HG03558 (cell line): ENCODE measurements around the gene RAP1GDS1.
"Not testable (repeated sequence)": the region's sequence is repeated elsewhere in the genome, so short reads cannot be mapped to it uniquely, and the experiment has no call there.

ENCODE experiments used
- ATAC-seq: cut with Tn5 transposase; IDR thresholded peaks from one replicate; pipeline ENCODE4 v1.9.1; 2021; ENCODE audit warnings: moderate number of reproducible peaks; ENCODE audit not compliant: unreplicated experiment; ENCODE audit errors: extremely low read depth

RAP1GDS1 gene

DNA sequence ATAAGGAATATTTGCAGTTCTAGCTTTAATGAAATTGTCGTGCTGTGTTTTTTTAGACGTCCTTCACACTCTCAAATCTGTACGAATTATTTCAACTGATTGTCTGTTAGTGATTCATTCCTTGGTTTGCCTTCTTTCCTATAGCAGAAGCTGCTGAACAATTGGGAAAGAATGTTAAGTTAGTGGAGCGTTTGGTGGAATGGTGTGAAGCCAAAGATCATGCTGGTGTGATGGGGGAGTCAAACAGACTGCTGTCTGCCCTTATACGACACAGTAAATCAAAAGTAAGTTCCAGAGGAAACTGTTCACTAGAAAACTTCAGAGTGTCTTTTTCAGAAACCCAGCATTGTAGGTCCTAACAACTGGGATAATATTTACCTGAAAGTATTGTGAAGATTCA, 159.9 kb downstream of the RAP1GDS1 start:
- no peak for ATAC-seq

DNA sequence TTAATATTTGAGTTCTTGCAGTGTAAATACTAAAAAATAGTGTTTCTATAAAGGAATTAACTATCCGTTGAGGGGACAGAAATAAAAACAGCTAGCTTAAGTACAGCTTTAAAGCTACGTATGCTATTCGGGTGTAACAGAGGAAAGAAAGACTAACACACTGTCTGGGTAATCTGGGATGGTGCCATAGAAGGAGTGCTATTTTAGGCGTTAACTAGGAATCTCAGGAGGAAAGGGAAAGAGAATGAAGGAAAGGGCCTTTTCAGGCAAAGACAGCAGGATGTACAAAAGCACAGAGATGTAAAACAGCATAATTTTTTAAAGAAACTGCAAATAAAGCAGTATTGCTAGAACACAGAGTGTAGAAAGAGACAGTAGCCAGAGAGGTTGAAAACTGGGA, 161.8 kb downstream of the RAP1GDS1 start:
- ATAC-seq: no peak

- ATAC-seq: no peak
Observed at GRCh38 chr4:98430708-98431403, 169.7 kb downstream of the RAP1GDS1 start.

GRCh38 chr4:98433691-98434090, 172.5 kb downstream of the RAP1GDS1 start:
- ATAC-seq: no peak

DNA sequence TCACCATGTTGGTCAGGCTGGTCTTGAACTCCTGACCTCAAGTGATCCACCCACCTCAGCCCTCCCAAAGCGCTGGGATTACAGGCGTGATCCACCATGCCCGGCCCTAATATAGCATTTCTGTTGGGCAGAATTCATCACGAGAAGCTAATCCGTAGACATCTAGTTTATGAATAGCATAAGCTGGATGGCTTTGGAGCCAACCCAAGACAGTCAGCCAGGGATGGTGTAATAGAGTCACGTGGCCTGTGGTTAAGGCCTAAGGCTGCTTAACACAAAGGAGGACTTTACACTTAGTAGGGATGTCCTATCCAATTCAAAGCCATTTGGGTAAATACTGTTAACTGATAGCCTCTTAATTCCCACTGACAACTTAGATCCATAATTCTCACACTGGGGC, 173.6 kb downstream of the RAP1GDS1 start:
- ATAC-seq: no peak

DNA sequence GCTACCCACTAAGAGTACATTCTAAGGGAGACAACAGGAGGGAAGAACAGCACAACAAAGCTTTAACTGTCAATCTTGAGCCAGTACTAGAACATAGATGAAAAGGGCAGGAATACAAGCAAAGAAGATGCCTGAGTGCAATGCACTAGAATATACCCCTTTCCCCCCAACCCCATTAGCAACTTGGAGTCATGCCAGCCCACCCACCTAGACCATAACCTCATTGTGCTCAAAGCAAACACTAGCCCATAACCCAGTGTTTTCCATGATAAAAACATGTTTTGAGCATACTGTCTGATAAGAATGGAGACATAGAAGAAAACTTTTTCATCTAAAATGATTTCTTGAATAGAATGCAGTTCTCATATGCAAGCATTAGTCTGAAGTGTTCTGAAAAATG, 183.2 kb downstream of the RAP1GDS1 start:
- no peak for ATAC-seq

DNA sequence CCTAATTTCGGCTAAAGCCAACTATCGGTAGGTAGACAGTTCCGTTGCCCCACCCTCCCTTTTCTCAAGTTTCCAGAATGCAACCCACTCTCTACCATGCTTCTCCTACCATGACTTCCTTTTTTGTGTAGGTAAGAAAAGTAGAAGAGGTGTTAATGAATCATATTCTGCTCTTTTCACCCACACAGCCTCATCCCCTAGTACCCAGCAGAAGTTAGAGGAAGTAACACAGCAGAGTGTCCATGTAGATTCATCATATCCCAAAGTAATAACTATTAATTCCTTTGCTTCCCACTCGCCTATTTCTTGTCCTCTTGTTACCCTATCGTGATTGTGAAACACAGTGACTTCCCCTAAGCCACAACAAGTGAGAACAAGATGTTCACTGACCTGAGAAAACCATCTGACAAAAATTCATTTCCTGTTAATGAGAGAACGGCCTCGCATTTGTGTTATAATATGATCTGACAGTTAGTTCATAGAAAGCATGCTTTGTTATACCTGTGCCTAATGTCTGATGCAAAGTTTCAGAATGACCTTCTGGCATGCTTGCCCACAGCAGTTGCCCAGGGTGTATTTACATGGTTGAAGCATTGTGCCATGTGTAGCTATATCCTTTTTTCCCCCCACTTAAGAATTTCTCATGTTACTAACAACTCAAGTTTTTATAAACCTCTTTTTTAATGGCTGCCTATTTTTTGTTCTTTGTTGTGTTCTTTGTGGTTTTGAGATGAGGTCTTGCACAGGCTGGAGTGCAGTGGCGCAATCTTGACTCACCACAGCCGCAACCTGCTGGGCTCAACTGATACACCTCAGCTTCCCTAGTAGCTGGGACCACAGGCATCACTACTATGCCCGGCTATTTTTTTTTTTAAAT, 185.6 kb downstream of the RAP1GDS1 start:
- ATAC-seq: peak; percentile 65

- ATAC-seq: no peak
Observed at GRCh38 chr4:98447648-98448047, 186.5 kb downstream of the RAP1GDS1 start.

GRCh38 chr4:98448908-98449307, 187.7 kb downstream of the RAP1GDS1 start:
- no peak for ATAC-seq

- ATAC-seq: no peak
Observed at GRCh38 chr4:98452091-98452490, 190.9 kb downstream of the RAP1GDS1 start.

GRCh38 chr4:98457422-98457821, 196.2 kb downstream of the RAP1GDS1 start:
- ATAC-seq: not testable (repeated sequence)

DNA sequence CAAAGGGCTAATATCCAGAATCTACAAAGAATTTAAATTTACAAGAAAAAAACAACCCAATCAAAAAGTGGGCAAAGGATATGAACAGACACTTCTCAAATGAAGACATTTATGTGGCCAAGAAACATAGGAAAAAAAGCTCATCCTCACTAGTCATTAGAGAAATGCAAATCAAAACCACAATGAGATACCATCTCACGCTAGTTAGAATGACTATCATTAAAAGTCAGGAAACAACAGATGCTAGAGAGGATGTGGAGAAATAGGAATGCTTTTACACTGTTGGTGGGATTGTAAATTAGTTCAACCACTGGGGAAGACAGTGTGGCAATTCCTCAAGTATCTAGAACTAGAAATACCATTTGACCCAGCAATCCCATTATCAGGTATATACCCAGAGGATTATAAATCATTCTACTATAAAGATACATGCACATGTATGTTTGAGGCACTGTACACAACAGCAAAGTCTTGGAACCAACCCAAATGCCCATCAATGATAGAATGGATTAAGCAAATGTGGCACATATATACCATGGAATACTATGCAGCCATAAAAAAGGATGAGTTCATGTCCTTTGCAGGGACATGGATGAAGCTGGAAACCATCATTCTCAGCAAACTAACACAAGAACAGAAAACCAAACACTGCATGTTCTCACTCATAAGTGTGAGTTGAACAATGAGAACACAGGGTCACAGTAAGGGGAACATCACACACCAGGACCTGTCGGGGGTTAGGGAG, 200.1 kb downstream of the RAP1GDS1 start:
- ATAC-seq: not testable (repeated sequence)

DNA sequence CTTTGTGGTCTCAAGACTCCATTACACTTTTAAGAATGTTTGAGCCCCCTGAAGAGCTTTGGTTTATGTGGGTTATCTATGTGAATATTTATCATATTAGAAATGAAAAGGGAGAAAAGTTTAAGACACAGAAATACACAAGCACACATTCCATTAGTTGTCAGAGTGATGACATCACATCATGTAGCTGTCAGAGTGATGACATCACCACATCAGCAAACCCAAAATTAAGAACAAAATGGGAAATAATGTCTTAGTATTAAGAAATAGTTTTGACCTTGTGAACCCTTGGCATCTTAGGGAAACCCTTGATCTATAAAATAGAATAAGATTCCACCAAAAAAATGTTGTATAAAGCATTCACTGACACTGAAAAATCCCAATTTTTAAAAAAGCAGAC, 201.3 kb downstream of the RAP1GDS1 start:
- ATAC-seq: no peak

- no peak for ATAC-seq
Observed at GRCh38 chr4:98466868-98467599, 205.8 kb downstream of the RAP1GDS1 start.

- ATAC-seq: peak; percentile 95
Observed at GRCh38 chr4:98467627-98468072, 206.5 kb downstream of the RAP1GDS1 start.

DNA sequence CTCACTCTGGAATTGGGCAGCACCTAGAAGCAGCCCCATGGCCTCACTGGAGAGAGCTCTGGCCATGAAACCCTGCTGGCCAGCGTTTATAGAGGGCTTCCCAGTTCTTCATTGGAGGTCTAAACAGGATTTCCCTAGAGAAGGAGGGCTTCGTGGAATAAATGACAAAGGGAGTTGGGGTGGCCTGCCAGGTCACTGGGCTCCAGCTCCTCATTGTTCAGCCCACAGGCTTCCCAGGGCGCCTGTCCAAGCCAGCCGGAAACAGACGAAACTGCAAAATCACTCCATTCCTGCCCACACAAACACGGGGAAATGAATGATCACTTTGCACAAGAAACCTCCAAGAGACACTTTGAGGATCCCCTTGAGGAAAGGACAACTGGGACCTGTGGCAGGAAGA, 207.5 kb downstream of the RAP1GDS1 start:
- ATAC-seq: no peak

DNA sequence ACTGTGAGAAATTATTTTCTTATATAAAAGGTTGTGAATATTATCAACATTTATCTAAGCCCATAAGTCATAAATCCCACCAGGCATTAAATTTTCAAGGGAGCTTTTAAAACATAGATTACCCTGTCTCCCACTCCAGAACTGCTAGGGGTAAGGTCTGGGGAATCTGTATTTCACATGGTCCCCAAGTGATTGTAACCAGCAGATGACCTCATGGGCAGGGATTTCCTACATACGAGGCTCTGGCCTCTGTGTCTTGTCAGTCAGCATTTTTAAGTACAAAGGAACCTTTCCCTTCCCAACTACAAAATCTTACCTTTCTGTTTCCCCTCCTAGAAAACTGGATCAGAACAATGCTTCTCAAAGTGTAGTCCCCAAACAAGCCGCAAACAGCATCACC, 208.6 kb downstream of the RAP1GDS1 start:
- no peak for ATAC-seq

DNA sequence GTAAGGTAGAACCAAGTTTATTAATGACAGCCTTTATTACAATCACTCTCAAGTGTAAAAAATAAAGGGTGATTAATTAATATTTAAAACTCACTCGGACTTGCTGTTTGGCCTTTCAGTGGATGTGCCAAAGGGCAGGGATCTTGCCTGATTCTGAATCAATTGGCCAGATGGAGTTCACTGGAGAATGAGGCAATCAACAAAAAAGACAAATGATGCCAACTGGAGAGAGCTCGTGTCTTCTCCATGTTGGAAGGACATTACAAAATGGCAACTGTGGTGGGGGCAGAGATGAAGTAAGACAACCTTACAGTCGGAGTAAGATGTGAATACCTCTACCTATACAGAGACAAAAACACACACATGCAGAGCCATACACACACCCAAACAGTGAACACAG, 209.2 kb downstream of the RAP1GDS1 start:
- no peak for ATAC-seq

- no peak for ATAC-seq
Observed at GRCh38 chr4:98470831-98471230, 209.6 kb downstream of the RAP1GDS1 start.

DNA sequence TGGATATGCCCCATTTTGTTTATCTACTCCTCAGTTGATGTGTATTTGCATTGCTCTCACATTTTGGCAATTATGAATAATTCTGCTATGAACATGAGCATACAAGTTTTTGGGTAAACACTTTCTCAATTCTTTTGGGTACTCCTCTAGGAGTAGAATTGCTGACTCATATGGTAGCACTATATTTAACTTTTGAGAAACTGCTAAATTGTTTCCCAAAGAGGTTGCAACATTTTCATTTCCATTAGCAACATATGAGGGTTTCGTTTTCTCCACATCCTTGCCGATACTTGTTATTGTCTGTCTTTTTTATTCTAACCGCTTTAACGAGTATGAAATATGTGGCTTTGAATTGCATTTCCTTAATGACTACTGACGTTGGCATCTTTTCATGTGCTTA, 211.9 kb downstream of the RAP1GDS1 start:
- ATAC-seq: no peak
